Adipose tissue (tissue), 3 donors: ENCODE data around the gene NAV3. TPM values are rescaled to one million over a fixed set of nuclear protein-coding genes. Genes with fewer than 3 reads are reported as not detected.
"Not testable (repeated sequence)": the region's sequence is repeated elsewhere in the genome, so short reads cannot be mapped to it uniquely, and the experiment has no call there.

ENCODE experiments used
- H3K27ac ChIP-seq: one replicate; pipeline ENCODE4 v1.5.1; 2013; ENCODE audit warnings: low read depth, low read length
- WGBS, 3 donors: extraction: QIAGEN DNeasy Blood & Tissue Kit; methylation state at CpG; one replicate each; pipeline ENCODE4 v1.1.7; 2013; 5-methylcytosine and 5-hydroxymethylcytosine counted together
- polyA plus RNA-seq, 3 donors: library from polyadenylated mRNA; stranded (reverse); fragments of 200-250 nt; gene quantifications; one replicate each; pipeline ENCODE4 v1.2.3, GENCODE V29; 2013
- donor health status: healthy with polysubstance abuse.
- donor health status: Bipolar disorder and iron deficiency.
- donor health status: healthy.

Gene NAV3
- polyA plus RNA-seq, 3 donors: 0.31 to 9.8 (median 1.9) TPM

- 16 to 27% (median 25%) methylated on average over 2 of the region's 2 CpGs for WGBS, 3 donors
- no peak overlapping the region for H3K27ac ChIP-seq
Measured at GRCh38 chr12:78244916-78245507, 414.3 kb downstream of the NAV3 start.

DNA sequence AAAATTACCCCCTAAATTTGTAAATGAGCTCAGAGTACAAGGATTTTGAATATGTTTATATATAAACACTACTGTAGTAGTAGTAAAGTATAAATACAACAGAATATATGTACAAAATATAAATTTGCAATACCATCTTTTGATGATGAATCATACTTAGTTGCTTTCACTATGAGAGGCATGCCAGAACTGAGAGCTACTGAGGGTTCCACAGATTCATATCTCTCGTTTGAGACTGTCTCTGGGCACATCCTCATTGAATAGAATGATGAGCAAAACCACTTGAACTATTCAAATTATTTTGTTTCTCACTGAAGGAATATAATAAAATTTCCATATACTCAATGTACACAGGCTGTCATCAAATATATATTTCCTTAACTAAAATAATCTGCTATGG is 417.6 kb downstream of the NAV3 start:
- no peak overlapping the region for H3K27ac ChIP-seq
- WGBS, 3 donors: 48 to 68% (median 61%) methylated on average over 1 of the region's 1 CpG

DNA sequence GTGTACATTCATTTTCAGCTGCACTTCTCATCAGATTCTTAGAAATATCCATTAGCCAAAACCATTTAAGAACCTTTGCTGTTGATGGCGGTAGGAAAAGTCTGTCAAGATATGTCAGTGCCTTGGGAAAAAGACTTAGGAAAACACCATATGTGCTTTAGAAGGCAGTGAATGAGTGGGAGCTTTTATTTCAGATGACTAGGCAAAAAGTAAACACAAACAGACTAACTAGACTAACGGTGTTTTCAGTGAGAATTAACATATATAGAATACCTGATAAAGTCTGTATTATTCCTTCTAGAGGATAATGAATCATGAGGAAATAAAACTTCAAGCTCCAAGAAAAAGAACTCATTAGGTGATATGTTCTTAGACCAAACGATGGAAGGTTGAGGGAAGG is 418.9 kb downstream of the NAV3 start:
- WGBS, 3 donors: 55 to 80% (median 74%) methylated on average over 3 of the region's 3 CpGs
- no peak overlapping the region for H3K27ac ChIP-seq

DNA sequence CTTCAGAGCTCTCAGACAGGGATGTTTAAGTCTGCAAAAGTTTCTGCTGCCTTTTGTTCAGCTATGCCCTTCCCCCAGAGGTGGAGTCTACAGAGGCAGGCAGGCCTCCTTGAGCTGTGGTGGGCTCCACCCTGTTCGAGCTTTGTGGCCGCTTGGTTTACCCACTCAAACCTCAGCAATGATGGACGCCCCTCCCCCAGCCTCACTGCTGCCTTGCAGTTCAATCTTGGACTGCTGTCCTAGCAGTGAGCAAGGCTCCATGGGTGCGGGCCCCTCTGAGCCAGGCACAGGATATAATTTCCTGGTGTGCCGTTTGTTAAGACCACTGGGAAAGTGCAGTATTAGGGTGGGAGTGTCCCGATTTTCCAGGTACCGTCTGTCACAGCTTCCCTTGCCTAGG is 427.0 kb downstream of the NAV3 start:
- 87 to 96% (median 93%) methylated on average over 7 of the region's 7 CpGs for WGBS, 3 donors
- H3K27ac ChIP-seq: not testable (repeated sequence)

DNA sequence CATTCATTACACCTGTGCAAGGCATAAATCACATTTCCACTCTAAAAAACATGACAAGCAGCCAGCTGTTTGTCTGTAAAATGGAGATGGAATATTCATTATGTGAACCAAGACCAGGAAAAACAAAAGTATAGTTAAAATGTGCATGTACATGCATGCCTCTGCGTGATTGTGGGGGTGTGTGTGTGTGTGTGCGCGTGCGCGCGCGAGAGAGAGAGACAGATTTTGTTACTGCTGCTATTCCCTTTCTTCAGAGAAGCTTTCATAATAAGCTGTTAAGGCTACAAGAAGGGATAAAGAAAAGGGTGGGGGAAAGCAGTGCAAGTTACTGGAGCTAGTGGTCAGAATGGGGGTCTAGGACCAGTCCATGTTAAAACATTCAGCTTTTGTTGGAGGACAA is 430.3 kb downstream of the NAV3 start:
- WGBS, 3 donors: 93 to 97% (median 96%) methylated on average over 7 of the region's 7 CpGs
- H3K27ac ChIP-seq: no peak overlapping the region

- WGBS, 3 donors: 67 to 82% (median 71%) methylated on average over 2 of the region's 2 CpGs
- H3K27ac ChIP-seq: no peak overlapping the region
Measured at GRCh38 chr12:78261901-78262300, 431.2 kb downstream of the NAV3 start.
